Lower lobe of right lung (tissue), 2 donors: ENCODE results near the gene GIGYF2. TPM values are rescaled to one million over a fixed set of nuclear protein-coding genes. Genes with fewer than 3 reads are reported as not detected.

Source experiments
- ATAC-seq, 2 donors: fragments of 200-7000 bp; cut with Tn5 transposase; one replicate each; pipeline ENCODE4 v1.9.1; 2020 to 2022; ENCODE audit warnings: mild to moderate bottlenecking in 2 of 2, moderate library complexity in 2 of 2
- DNase-seq: peaks from one replicate; pipeline ENCODE4 v3.0.0-alpha.2; 2020
- H3K27ac ChIP-seq: fragments of 200-600 bp; one replicate; pipeline ENCODE4 v1.8.0; 2022
- H3K27me3 ChIP-seq: fragments of 200-600 bp; one replicate; pipeline ENCODE4 v1.8.0; 2022; ENCODE audit warnings: low read depth
- H3K36me3 ChIP-seq: fragments of 200-600 bp; one replicate; pipeline ENCODE4 v1.8.0; 2022; ENCODE audit warnings: mild to moderate bottlenecking
- H3K4me1 ChIP-seq: fragments of 200-600 bp; one replicate; pipeline ENCODE4 v1.8.0; 2022
- H3K4me3 ChIP-seq: fragments of 200-600 bp; one replicate; pipeline ENCODE4 v1.8.0; 2022; ENCODE audit warnings: mild to moderate bottlenecking
- H3K9me3 ChIP-seq: fragments of 200-600 bp; one replicate; pipeline ENCODE4 v1.8.0; 2022
- intact Hi-C: fragments of 100-400 bp; cut with DNase I; formaldehyde crosslinking; loops from one replicate; pipeline ENCODE4 v1.11.0; 2022
- total RNA-seq: library from RNA; stranded (reverse); fragmentation: NEBNext Ultra II Directional; extraction: Animal tissue kit (Norgen Biotek cat#: 25700); gene quantifications from one replicate; pipeline ENCODE4 v1.2.1, GENCODE V29; 2021
- TF ChIP-seq, protein P1 (sequence below): fragments of 200-600 bp; IDR thresholded peaks from one replicate; pipeline ENCODE4 v1.8.0; 2022; ENCODE audit warnings: antibody characterized with exemption, mild to moderate bottlenecking
- donor health status: DM: no; HTN: yes; CAD: no; lungs with severe emphysema.

Gene GIGYF2
- total RNA-seq, 1 donor from 2014 or later, result 67.6 TPM

DNA sequence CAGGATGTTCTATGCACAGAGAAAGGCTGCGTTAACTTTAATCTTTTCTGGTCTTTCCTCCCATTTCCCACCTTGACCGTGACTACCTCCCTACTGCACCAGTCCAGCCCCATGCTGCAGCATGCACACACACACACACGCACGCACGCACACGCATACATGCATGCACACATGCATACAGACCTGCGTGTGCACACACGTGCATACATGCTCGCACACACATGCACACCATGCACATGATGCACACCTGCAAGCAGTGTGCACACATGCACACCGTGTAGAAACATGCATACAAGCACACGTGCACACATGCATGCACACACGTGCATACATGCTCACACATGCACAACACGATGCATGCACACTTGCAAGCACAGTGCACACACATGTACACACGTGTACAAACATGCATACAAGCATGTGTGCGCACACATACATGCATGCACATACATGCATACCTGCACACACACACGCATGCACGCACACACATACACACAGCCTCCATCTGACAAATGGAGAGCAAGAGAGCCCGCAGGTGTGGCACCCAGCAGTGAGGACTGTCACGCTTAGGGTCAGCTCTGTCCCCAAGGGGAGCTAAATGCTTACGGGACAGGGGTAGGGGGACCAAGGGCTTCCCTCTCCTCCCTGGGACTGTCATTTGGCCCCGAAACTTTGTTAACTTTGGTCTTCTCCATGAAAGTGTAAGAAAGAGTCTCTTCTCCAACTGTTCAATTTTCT, 191.1 kb downstream of the GIGYF2 start:
- intact Hi-C loops, result no loop called here
- Histone ChIP-seq H3K36me3 (no peaks in the 10 kb centered on the region), H3K4me3 (no peak overlapping the region), H3K4me1 (no peaks in the 10 kb centered on the region), H3K9me3 (no peaks in the 10 kb centered on the region), H3K27me3 (peaks cover 9% of the 10 kb centered on the region), H3K27ac (no peak overlapping the region)
- ATAC-seq, result no peak
- no peak for DNase-seq
- TF ChIP-seq, protein P1, sequence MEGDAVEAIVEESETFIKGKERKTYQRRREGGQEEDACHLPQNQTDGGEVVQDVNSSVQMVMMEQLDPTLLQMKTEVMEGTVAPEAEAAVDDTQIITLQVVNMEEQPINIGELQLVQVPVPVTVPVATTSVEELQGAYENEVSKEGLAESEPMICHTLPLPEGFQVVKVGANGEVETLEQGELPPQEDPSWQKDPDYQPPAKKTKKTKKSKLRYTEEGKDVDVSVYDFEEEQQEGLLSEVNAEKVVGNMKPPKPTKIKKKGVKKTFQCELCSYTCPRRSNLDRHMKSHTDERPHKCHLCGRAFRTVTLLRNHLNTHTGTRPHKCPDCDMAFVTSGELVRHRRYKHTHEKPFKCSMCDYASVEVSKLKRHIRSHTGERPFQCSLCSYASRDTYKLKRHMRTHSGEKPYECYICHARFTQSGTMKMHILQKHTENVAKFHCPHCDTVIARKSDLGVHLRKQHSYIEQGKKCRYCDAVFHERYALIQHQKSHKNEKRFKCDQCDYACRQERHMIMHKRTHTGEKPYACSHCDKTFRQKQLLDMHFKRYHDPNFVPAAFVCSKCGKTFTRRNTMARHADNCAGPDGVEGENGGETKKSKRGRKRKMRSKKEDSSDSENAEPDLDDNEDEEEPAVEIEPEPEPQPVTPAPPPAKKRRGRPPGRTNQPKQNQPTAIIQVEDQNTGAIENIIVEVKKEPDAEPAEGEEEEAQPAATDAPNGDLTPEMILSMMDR, result no peak

DNA sequence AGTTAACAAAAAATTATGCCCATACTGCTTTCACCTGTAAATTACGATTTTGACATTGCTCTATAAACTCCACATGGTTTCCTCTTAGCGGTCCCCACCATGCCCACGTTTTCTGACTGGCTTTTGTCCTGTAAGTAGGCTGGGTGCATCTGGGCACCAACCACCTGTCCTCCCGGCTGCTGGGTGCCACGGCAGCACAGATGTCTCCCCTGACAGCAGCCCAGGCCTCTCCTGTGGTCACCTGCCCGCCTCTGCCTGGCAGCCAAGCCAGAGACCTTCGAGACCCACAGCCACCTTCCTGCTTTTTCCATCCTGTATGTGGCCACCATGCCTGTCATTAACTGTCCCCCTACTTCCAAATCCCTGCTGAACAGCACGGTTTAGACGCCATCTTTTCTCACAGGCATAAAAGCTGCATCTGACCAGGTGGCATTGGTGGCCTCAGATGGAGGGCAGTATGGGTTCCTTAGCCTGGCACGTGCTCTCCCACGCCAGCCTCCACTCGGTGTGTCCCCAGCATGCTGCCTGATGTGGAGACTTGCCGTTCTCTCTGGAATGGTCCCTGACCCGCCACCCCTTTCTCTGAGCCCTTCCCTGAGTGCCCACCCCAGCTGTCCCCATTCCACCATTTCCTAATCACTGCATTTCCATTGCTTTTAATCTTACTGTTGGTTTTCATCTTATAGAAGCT, 191.9 kb downstream of the GIGYF2 start:
- Histone ChIP-seq H3K9me3 (no peaks in the 10 kb centered on the region), H3K27ac (no peak overlapping the region), H3K36me3 (no peaks in the 10 kb centered on the region), H3K4me1 (no peaks in the 10 kb centered on the region), H3K4me3 (no peak overlapping the region), H3K27me3 (peaks cover 9% of the 10 kb centered on the region)
- TF ChIP-seq, protein P1, result no peak
- intact Hi-C loops, result no loop called here
- no peak for DNase-seq
- no peak for ATAC-seq

DNA sequence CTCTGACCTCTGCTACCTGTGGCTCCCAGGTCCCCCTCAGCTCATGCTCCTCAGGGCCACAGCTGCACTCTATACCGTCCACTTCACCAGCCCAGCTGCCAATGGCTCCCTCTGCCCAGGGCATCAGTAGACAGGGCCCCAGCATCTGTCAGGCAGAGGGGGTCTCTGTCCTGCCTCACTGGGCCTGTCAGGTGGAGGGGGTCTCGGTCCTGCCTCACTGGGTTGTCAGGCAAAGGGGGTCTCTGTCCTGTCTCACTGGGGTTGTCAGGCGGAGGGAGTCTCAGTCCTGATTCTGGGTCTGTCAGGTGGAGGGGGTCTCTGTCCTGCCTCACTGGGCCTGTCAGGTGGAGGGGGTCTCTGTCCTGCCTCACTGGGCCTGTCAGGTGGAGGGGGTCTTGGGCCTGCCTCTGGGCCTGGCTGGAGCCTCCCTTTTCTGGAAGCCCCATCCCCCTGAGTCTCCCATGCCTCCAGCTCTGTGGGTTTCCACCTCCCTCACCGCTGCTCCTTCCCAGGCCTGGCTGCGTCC, 192.8 kb downstream of the GIGYF2 start:
- Histone ChIP-seq H3K27ac (no peak overlapping the region), H3K4me3 (no peak overlapping the region), H3K4me1 (no peaks in the 10 kb centered on the region), H3K9me3 (no peaks in the 10 kb centered on the region), H3K27me3 (peaks cover 9% of the 10 kb centered on the region), H3K36me3 (no peaks in the 10 kb centered on the region)
- intact Hi-C loops, result no loop called here
- DNase-seq (no peak), ATAC-seq (no peak)
- TF ChIP-seq, protein P1, result no peak

DNA sequence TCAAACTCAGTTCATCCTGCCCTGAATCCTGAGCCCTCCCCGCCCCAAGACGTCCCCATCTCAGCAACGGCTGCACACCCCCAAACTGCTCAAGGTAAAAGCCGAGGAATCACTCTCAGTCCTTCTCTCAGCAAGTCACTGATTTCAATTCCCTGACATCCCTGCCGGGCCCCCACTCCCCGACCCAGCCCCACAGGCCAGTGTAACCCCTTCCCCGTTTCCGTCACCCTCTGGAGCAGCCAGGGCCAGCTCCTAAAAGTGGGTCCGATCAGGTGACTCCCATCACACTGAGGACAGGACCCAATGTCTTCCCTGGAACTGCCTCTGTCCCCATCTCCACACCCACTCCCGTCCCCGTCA, 193.4 kb downstream of the GIGYF2 start:
- no peak for ATAC-seq
- H3K27ac ChIP-seq, result no peak overlapping the region
- H3K27me3 ChIP-seq, result peaks cover 9% of the 10 kb centered on the region
- H3K4me3 ChIP-seq, result no peak overlapping the region
- no peaks in the 10 kb centered on the region for H3K4me1 ChIP-seq
- no peaks in the 10 kb centered on the region for H3K9me3 ChIP-seq
- intact Hi-C loops, result no loop called here
- DNase-seq, result no peak
- H3K36me3 ChIP-seq, result no peaks in the 10 kb centered on the region
- TF ChIP-seq, protein P1, result no peak

DNA sequence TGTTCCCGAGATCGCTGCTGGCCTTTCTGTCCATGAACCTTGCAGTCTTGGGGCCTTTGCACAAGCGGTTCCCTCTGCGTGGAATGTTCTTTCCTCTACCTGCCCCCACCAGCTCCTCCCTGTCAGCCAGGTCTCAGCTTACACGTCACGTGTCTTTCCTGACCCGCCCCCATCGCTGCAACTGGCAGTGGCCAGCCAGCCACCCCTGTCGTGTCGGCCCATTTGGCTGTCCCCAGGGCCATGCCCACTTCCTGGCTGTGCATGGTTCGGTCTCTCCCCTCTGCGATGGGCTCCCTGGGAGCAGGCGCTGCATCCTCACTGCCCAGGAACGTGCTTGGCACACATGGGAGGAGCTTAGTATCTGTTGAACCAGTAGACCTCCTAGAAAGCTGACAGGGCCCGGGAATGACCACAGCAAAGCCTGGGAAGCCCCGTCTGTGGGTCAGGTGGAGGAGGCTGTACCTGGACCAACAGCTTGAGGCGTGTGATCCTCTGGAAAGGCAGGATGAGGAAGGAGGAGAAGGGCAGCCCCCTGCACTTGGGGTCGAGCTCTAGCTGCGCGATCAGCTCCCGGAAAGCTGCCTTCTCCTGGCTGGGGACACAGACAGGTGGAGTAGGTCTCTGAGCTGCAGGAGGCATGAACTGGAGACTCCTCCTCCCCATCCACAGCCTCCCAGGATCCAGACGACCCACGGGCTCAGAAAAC, 193.9 kb downstream of the GIGYF2 start:
- TF ChIP-seq, protein P1, result no peak
- H3K9me3 ChIP-seq, result no peaks in the 10 kb centered on the region
- H3K4me1 ChIP-seq, result no peaks in the 10 kb centered on the region
- H3K36me3 ChIP-seq, result no peaks in the 10 kb centered on the region
- DNase-seq (peak; percentile 65), ATAC-seq (peak; percentile 61 to 71)
- no peak overlapping the region for H3K27ac ChIP-seq
- intact Hi-C loops, result no loop called here
- no peak overlapping the region for H3K4me3 ChIP-seq
- peaks cover 9% of the 10 kb centered on the region for H3K27me3 ChIP-seq
